Stimulated activated CD4-positive, alpha-beta T cell treated with anti-CD3 and anti-CD28 coated beads, Interleukin-1b, Interleukin-23, amount 100 ng/mL, for 1 hour (primary cell): ENCODE measurements around the gene STT3B.
"Not testable (repeated sequence)": the region's sequence is repeated elsewhere in the genome, so short reads cannot be mapped to it uniquely, and the experiment has no call there.

ENCODE experiments used
- DNase-seq, 2 donors: peaks; one replicate each; pipeline ENCODE4 v3.0.0-alpha.2; 2020; ENCODE audit warnings: low read depth in 2 of 2

Gene STT3B

DNA sequence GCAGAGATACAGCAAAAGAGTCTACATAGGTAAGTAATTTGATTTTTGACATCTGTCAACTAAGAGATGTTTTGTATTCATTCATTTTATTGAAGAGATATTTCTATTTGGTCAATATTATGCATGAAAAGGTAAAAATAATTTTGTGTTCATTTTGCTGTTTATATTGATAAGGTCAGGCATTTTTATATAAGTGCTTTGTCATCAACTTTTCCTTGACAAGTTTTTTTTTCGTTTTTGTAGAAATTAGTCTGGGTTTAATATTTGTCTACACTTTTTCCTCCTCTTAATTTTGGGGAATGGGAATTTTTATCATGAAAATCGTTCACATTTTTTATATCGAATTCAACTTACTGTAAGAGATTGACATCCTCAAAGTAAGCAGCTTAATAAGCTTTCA, 67.7 kb downstream of the STT3B start:
- DNase-seq, result no peak

DNA sequence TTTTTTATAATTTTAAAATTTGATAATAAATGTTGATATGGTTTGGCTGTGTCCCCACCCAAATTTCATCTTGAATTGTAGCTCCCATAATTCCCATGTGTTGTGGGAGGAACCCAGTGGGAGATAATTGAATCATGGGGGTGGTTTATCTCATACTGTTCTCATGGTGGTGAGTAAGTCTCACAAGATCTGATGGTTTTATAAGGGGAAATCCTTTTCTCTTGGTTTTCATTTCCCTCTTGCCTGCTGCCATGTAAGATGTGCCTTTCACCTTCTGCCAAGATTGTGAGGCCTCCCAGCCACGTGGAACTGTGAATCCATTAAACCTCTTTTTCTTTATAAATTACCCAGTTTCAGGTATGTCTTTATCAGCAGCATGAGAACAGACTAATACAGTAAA, 72.6 kb downstream of the STT3B start:
- DNase-seq, result not testable (repeated sequence)

DNA sequence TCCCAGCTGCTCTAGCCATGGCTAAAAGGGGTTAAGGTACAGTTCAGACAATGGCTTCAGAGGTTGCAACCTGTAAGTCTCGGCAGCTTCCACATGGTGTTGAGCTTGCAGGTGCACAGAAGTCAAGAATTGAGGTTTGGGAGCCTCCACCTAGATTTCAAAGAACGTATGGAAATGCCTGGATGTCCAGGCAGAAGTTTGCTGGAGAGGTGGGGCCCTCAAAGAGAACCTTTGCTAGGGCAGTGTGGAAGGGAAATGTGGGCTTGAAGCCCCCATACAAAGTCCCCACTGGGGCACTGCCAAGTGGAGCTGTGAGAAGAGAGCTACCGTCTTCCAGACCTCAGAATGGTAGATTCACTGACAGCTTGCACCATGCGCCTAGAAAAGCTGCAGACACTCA, 73.7 kb downstream of the STT3B start:
- no peak for DNase-seq

DNA sequence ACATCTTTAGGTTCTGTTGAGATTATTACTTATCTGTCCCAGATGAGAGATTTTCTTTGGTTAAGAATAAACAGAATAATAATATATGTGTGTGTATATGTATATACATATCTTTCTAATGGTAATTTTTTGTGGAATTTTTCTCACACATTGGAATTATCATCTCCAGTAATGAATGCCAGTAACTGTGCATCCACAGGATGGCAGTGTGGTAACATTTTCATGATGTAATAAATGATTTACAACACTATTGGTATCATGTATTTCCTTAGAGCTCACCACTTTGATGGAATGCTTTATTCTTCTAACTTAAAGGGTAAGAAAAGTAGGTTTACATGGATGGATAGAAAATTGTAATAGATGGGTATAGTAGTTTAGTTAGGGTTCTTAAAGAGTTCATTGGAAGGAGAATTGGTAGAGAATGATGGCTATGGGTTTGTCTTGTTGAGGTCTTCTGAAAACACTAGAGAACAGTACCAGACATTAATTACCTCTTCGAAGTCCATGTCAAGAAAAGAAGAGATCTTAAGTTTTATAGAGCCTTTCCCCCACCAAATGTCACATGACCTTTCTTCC, 78.1 kb downstream of the STT3B start:
- no peak for DNase-seq

DNA sequence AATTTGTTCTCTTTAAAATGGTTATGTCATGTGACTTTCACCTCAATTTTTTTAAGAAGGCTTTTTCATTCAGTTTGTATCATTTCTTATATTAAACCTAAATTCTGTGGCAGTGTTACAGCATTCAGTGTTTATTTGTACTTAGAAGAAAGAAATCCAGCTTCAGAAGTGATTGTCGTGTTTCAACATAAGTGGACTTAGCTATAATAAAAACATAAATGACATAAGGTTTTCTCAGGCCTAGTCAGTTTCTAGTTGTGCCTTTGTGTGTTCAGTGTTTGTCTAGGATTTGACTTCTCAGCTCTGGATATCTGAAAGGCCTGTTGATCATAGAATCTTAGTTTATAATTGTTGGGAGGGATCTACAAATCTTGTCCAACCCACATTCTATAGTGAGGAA, 80.5 kb downstream of the STT3B start:
- no peak for DNase-seq

DNA sequence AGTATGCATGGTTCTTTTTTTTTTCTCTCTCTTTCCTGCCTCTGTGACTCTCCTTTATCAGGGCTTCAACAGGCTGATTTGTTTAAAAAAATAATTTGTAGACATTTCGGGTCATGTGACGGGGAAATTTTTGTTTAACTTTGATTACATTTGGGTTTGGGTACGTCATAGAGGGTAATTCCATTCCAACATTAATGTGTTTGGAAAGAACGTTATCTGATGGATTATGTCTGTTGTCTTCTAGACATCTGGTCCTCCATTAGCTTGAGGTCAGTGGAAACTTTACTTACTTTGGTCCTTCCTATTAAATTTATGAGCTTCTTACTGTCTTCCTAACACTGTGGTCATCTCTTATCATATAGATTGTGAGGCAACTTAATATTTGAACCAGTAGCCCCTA, 80.9 kb downstream of the STT3B start:
- no peak for DNase-seq

DNA sequence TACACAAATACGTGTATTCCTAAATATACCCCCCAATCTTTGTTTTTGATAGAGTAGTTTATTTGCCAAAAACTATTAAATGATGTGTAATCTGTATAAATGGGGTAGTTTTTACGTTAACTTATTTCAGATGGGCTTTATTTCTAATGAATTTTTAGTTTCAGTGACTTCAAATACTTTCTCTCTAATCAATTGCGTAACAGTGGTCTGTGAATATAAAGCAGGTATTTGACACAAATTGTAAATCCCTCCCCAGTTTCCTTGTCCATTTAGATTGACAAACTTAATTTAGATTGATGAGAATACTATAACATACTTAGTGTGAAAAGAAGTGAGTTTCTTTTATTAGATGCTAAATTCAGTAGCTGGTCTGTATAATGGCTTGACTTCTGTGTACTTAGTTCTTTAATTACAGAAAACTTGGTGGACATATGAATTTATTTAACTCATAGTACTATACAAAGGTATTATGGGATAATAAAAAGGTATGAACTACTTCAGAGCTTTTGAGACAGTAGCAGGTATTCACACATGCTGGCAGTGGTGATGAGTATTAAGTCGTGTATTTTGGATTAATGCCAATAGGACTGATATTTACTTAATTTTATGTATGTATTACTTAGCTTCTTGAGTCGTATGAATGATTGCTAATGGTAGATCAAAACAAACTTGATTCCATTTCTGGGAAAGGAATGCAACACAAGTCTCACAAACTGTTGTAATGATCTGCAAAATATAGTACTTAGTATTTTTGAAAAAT, 81.6 kb downstream of the STT3B start:
- no peak for DNase-seq

DNA sequence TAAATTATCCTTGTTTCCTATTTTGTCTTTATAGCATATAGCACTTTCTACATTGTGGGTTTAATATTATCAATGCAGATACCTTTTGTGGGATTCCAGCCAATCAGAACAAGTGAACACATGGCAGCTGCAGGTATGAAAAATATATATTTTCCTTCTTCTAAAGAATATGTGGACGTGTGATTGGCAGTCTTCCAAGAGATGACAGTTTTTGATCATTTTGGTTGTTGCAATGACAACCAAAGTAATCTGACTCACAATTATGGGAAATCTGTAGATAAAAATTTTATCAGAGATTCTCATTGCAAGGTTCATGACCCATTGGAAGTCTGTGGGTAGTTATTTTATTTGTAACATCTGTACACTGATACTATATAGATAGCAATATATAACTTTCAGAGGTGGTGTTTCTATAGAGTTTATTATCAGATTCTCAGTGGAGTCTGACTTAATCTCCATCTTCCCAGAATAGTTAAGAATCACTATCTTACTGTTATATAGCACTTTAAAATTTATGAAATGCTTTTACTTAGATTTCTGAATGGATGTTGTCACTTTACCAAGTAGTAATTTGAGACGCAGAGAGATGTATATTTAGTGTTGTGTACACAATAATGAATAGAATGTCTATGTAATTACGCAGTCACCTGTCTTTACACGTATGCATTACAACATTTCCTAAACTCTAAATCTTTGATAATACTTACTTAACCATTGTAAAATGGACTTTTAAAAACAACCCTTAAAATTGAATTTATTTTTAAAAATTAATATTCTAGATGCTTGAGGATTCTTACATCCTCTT, 82.5 kb downstream of the STT3B start:
- no peak for DNase-seq

DNA sequence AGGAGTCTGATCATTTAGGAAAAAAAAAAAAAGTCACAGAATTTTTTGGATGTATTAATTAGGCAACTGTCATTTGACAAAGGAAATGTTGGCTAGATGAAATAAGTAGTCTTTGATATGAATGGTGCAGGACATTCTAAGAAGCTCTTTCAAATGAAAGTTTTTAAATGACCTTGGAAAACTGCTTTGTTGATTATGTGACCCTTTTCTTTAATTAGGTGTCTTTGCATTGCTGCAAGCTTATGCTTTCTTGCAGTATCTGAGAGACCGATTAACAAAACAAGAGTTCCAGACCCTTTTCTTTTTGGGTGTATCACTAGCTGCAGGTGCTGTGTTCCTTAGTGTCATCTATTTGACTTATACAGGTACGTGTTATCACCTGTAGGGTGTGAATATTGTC, 84.0 kb downstream of the STT3B start:
- no peak for DNase-seq

DNA sequence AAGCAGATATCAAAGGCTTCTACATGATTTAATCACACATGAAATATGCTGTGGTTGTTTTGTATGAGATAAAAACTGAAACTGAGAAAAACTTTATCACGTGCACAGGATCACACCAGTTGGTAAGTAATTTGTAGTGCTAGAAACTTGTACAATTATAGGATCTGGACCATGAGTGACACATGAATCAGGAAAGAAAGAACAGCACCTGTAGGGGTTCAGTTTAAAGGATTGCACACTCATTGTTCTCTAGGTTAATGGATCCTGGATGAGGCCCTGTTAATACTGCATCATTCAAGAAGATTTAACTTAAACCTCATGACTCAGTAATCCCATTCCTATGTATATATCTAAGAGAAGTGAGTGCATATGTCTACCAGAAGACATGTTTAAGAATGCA, 87.9 kb downstream of the STT3B start:
- DNase-seq, result no peak

DNA sequence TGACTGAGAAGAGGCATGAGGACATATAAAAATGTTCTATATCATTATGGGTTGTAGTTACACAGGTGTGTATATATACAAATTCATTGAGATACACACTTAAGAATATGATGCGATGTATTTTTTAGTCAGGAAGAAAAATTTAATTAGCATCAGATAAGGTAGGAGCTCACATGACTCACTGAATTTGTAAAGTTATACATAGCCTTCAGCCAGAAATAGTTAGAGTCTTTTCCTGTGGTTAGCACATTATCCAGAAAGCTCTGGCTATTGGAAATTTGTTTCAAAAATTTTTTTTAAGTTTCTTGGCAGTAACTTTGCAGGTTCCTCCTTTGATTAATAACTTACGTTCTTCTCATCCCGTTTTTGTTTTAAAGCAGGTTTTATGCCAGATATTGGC, 88.6 kb downstream of the STT3B start:
- DNase-seq, result no peak

DNA sequence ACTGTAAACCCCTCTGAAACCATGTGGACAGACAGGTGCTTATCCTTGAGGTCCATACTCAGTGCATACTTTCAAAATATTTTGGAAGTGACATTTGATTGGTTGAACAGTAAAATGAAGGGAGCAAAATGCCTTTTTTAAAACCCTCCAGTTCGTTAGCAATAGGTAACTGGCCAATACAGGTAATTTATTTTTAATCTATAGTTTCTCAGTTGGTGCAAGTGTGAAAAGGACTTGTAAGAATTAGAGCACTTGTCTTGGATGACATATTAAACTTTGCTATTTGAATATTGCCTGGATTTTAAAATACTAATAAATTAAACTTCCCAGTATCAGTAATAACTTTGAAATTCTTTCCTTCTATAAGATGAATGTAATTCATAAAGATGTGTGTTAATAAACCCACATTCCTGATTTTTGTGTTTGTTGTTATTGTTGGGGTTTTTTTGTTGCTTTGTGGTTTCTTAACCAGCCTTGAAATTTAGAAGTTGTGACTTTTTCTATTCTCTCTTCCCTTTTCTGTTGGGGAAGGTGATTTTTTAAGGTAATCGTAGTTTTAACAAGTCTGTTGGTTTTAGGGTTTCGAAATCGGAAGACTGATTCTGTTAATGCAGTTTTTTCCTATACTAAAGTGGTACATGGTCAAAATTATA, 90.0 kb downstream of the STT3B start:
- no peak for DNase-seq

DNA sequence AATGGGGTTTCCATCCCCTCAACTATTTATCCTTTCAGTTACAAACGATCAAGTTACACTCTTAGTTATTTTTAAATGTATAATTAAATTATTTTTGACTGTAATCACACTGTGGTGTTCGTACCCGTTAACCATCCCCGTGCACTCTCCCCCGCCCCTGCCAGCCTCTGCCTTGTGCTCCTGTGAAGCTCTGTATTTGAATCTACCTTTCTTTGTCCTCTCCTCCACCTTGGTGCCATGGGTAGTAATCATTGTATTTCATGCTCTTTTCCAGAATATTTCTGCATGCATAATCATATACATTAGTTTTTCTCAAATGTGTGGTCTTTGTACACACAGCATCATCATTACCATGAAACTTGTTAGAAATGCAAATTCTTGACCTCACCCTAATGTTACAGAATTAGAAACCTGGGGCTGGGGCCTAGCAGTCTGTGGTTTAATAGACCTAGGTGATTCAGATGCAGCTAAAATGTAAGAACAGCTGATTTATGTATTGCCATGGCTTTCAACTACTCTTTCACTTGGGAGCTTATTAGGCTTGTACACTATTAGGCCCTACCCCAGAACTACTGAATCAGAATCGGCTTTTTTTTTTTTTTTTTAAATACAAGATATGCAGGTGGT, 91.5 kb downstream of the STT3B start:
- no peak for DNase-seq

DNA sequence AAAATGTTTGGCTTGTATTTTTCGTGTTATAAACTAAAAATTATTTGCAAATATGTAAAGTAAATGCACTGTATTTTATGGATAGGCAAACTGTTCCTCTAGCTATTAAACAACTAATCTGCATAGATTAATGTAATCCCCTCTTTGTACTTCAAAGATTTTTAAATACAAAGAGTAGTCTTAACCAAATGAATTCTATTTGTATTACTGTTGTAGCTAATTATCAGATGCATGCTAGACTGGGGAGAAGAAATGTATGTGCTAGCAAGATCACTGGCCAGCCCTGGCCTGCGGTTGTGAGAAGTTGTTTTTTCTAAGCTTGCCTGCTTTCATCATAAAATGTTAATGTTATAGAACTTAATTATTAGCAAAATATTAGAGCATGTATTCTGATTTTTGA, 92.6 kb downstream of the STT3B start:
- DNase-seq, result no peak

DNA sequence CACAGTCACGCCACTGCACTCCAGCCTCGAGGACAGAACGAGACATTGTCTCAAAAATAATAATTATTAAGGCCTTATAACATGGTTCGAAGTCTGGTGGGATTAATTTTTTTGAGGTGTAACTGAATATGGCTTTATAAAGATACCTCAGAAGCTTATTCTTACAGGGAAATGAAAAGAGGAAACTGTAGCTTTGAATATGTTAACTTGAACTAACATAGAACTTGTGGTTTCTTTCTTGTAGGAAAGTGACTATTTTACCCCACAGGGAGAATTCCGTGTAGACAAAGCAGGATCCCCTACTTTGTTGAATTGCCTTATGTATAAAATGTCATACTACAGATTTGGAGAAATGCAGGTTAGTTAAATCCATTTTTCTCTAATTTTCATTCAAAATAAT, 96.3 kb downstream of the STT3B start:
- DNase-seq, result no peak

DNA sequence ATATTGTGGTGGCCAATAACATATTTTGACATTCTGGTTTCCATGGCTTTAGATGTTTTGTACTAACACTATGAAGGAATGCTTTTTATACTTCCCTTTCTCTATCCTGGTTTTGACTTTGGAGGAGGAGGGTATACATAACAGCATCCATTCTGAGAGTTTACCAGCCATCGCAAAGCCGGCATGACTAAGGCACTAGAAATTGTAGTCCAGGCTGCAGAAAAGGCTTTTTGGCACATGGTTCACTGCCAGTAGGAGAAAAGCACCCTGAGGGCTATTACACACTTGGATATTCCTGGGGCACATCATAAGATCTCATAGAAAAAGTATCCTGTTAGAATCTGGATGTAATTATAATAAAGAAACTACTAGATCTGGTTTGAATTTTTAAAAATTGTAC, 101.8 kb downstream of the STT3B start:
- no peak for DNase-seq

DNA sequence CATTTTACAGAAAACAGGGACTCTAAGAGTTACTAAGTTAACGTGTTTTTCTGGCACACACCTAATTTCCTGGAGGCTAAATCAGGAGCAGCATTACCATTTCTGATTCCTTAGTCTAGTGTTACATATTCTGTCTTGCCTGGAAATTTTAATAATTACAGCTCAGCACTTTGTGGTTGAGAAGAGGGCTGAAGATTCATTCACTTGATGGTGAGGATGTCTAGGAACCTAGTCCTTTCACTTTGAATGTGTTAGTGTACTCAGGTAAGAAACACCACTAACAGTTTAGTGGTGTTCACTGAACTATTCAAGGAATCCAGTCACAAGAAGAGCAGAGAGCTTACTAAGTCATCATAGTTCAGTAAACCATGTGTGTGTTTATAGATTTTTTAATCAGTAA, 102.8 kb downstream of the STT3B start:
- DNase-seq, result no peak

DNA sequence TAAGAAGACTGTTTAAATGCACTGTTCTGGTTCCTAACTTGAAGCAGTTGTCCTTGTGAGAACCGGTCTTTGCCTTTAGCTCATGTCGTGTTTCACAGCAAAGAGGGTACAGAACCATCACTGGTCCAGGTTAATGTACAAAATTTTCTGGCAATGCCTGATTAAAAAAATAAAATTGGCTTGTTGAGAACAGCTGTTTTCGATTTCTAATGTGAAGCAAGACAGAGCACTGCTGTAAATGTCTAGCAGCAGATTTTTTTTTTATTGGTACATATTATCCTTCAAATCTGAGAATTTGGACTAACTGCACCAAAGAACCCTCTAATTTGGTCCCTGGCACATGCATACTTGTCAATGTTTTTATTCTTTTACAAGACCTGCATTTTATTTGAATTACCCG, 103.3 kb downstream of the STT3B start:
- no peak for DNase-seq

DNA sequence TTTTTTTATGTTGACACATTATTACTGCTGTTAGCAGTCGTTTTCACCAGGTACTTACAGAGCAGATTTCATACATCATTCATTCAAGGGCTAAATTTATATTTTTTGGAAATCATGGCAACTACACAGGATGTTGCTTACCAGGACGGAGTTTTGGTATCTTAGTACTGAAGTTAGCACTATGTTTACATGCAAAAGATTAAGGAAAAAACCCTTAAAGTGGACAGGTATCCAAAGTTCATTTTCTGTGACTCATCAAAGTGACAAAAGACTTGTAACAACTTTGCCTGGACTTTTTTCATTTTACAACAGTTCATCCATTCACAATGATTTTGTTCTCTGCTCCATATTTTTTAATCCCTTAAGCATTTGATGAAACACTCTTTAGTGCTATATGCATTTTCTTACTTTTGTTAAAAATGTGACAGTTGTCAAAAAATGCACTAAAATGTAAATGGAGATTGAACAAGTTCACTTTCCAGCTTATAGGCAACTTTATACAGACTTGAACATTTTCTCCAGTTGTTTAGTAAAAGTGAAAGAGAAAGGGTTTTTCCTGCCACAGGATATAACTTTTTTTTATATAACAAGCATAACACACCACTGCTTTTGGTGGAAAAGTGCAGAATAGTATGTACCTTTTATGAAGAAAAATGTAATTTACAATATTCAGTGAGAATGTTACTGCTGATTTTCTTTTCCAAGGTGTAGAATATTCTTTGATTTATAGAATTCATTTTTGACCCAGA, 104.1 kb downstream of the STT3B start:
- no peak for DNase-seq

DNA sequence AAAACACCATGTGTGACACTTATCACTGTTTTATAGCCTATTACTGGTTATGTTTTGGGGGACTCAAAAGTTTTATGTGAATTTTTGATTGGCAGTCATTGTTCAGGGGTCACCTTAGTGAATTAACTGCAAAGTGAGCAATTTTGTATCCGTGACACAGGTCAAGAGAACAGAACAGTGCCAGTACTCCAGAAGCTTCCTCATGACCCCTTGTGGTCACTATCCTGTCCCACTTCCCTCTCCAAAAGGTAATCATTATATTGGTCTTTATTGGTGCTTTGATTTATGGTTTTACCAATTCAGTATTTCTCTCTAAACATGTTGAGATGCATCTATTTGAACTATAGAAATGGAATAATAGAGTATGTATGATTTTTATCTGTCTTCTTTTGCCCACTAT, 107.1 kb downstream of the STT3B start:
- DNase-seq, result no peak

DNA sequence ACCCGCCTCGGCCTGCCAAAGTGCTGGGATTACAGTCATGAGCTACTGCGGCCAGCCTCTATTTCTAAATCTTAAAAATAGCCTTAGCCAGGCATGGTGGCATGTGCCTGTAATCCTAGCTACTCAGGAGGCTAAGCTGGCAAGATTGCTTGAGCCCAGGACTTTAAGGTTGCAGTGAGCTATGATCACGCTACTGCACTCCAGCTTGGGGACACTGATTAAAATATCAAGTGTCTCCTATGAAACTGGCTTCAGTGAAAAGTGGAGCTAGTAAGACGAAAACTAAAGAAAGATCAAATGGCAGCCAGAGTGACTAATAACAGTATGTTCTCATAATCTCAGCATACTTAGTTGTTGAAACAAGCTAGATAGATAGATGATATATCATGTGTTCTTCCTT, 112.5 kb downstream of the STT3B start:
- DNase-seq, result no peak
